SHP77 (cell line): ENCODE measurements around the gene ACP5.
"Not testable (repeated sequence)": the region's sequence is repeated elsewhere in the genome, so short reads cannot be mapped to it uniquely, and the experiment has no call there.

Experiments
- DNase-seq, 2 experiments: peaks; one replicate each; lab custom pipeline; 2025; lab: John Stamatoyannopoulos, UW

ACP5 gene

GRCh38 chr19:11578258-11579142 lies 1.1 kb upstream of the ACP5 start:
- peak in 1 of 2 experiments; percentile 35 for DNase-seq

DNA sequence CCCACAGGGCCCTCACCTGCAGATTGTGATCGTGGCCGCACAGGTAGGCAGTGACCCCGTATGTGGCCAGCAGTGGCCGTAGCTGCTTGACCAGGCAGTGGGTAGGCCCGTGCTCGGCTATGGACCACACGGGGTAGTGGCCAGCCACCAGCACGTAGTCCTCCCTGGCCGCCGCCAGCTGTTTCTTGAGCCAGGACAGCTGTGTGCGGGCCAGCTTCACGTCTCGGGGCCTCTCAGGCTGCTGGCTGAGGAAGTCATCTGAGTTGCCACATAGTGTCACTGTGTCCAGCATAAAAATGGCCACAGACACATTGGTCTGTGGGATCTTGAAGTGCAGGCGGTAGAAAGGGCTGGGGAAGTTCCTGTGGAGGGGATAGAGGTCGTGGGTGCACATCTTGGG lies 1.2 kb downstream of the ACP5 start:
- DNase-seq: no peak

GRCh38 chr19:11574689-11575088 lies 2.8 kb downstream of the ACP5 start:
- DNase-seq: no peak

- DNase-seq: not testable (repeated sequence)
These were observed 3.7 kb downstream of the ACP5 start for GRCh38 chr19:11573763-11574162.

GRCh38 chr19:11573354-11573753 lies 4.1 kb downstream of the ACP5 start:
- not testable (repeated sequence) for DNase-seq

DNA sequence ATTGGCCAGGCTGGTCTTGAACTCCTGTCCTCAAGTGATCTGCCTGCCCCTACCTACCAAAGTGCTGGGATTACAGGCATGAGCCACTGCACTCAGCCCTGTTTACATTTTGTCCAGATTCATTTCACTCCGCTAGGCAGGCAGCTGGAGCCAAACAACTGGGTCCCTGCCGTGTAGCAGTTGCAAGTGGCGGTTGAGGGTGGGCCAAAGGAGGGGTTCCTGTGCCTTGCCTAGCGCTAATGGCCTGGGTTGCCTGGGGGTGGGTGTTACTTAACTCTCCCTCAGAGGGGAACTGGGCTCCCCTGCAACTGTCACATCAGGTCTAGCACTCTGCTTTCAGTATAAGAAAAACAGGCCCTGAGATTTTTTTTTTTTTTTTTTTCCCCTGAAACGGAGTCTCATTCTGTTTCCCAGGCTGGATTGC lies 7.4 kb downstream of the ACP5 start:
- DNase-seq: no peak

GRCh38 chr19:11566164-11566563 lies 11.3 kb downstream of the ACP5 start:
- no peak for DNase-seq

- not testable (repeated sequence) for DNase-seq
These were observed 11.8 kb downstream of the ACP5 start for GRCh38 chr19:11565649-11565980.

- DNase-seq: not testable (repeated sequence)
These were observed 13.2 kb downstream of the ACP5 start for GRCh38 chr19:11564082-11564807.

DNA sequence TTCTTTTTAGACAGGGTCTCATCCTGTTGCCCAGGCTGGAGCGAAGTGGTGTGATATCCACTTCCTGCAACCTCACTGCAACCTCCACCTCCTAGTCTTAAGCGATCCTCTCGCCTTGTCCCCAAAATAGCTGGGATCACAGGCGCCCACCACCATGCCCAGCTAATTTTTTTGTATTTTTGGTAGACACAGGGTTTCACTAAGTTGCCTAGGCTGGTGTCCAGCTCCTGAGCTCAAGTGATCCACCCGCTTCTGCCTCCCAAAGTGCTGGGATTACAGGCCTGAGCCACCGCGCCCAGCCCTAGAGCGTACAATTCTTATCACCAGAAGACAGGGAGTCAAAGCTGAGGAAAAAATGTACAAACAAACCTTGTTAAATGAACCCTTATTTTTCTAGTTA lies 13.9 kb downstream of the ACP5 start:
- DNase-seq: no peak

GRCh38 chr19:11560404-11561051 lies 16.9 kb downstream of the ACP5 start:
- peak; percentile 76 to 83 for DNase-seq

- DNase-seq: peak; percentile 98
These were observed 18.3 kb downstream of the ACP5 start, which contains the start of gene ELOF1 for GRCh38 chr19:11558881-11559828. ELOF1 (minus strand) TSS chr19:11559230; CDS start chr19:11554347, 4,883 bp downstream.

- no peak for DNase-seq
These were observed 20.6 kb downstream of the ACP5 start for GRCh38 chr19:11556634-11557420.

- no peak for DNase-seq
These were observed 22.2 kb downstream of the ACP5 start for GRCh38 chr19:11555246-11555645.

DNA sequence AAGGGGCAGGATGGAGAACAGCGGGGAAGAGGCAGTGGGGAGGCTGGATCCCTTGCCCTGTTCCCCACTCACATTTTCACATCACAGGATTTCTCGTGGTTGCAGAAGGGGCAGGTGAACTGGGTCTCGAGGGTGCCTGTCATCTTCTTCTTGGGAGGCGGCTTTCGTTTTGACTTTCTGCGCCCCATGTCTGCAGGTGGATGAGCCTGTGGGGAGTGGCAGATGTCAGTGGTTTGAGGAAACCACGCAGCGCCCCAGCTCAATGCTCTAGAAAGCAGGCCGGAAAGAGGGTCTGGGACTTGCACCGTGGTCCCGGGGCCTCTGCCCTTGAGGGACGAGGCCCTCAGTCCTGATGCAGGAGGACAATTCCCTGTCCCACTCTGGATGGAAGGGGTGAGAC lies 23.3 kb downstream of the ACP5 start:
- no peak for DNase-seq

DNA sequence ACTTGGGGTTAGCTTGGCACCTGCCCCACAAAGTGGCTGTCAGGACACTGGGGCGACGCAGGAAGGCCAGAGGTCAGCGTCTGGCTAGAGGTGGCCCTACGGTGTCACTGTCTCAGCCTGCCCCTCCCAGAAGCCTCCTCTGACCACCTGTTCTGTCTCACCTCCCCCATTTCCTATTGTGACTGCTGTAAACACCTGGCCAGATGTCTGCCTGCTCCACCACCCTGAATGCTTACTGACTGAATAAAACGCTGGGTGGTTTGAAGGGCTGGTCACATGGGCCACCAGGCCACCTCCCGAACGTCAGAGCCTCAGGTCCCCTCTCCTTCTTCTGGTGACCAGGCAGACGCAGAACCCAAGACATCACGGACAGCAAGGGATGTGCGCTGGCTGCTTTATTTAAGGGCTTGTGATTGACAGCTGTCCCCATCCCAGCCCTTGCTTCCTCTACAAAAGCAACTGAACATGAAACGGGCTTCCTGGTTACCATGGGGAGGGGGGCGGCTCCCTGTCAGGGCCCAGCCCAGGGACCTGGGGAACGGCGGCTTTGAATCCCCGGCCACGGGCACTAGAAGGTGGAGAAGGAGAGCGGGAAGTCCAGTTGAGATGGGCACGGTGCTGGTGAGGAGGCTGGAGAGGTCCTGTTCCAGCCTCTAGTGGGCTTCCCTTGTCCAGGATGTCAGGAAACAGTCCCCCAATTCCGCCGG lies 24.6 kb downstream of the ACP5 start:
- DNase-seq: no peak

DNA sequence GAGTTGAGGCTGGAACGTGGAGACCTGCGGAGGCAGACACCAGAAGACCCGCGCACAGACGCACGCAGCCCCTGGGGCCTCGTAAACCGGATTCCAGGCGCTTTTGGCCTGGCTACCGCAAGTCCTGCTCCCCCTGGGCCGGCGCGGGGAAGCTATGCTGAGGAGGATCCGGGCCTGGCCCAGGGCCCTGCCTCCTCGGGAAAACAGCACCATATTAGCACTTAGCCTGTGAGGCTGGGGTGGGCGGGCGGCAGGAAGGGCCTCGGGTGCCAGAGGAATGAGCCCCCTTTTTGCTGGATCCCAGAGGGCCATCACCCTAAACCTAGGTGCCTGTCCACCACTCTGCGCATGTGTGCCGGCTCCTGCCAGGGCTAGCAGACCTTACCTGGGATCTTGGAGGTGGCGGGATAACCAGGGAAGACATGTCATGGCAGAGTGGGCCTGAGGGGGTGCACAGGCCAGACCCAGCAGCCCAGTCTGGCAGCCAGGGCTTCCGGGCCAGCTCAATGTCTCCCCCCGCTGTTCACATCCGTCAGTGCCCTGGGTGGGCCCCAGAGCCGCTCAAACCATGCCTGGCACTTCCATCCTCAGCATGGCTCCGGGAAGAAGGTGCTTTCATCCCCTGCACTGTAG lies 25.7 kb downstream of the ACP5 start:
- DNase-seq: no peak

GRCh38 chr19:11550265-11550664 lies 27.2 kb downstream of the ACP5 start:
- no peak for DNase-seq

- DNase-seq: no peak
These were observed 28.0 kb downstream of the ACP5 start for GRCh38 chr19:11549386-11549953.
